Measurements from ENCODE around the gene NALCN. TPM values are rescaled to one million over a fixed set of nuclear protein-coding genes. Genes with fewer than 3 reads are reported as not detected.

NALCN gene
- total and polyA plus RNA-seq, 2 experiments from 2014 or later = 0.50 to 0.87 TPM

GRCh38 chr13:101262306-101262705 lies 154.0 kb downstream of the NALCN start:
- Mint-ChIP-seq H3K9me3 (no peaks in the 10 kb centered on the region), H3K27me3 (ENCODE audit: insufficient read depth, low read depth, poor library complexity) (no peaks in the 10 kb centered on the region), H3K4me1 (no peaks in the 10 kb centered on the region; the same call in 2 of the 3 replicates), H3K4me3 (no peak overlapping the region), H3K36me3 (ENCODE audit: low read depth) (no peaks in the 10 kb centered on the region), H3K27ac (no peak overlapping the region)
- TF ChIP-seq JUNB (IDR thresholded peaks at IDR 0.05; ENCODE audit: unreplicated experiment) = no peak
- TF ChIP-seq ZNF462 (CRISPR knock-in tag; IDR thresholded peaks at IDR 0.05) = no peak
- TF ChIP-seq ETS1 (IDR thresholded peaks at IDR 0.05) = no peak
- no peak for TF ChIP-seq CREB1 (CRISPR knock-in tag; IDR thresholded peaks at IDR 0.05; ENCODE audit: low read depth)
- TF ChIP-seq EZH2phosphoT487 (IDR thresholded peaks at IDR 0.05; ENCODE audit: unreplicated experiment) = no peak
- TF ChIP-seq EZH2 (IDR thresholded peaks at IDR 0.05; ENCODE audit: low read depth, unreplicated experiment) = no peak
- no peak for TF ChIP-seq REST (IDR thresholded peaks at IDR 0.05; ENCODE audit: unreplicated experiment)
- TF ChIP-seq STAT1 (IDR thresholded peaks at IDR 0.05; ENCODE audit: unreplicated experiment) = no peak
- no peak for TF ChIP-seq NANOG (IDR thresholded peaks at IDR 0.05; ENCODE audit: borderline replicate concordance)
- H2AFZ ChIP-seq = no peak overlapping the region
- H3K36me3 ChIP-seq (ENCODE audit: insufficient read depth) = no peaks in the 10 kb centered on the region
- H3K4me3 ChIP-seq = no peak overlapping the region
- no peaks in the 10 kb centered on the region for H4K20me1 ChIP-seq (replicated peaks; ENCODE audit: insufficient read depth)
- H3K27ac ChIP-seq (ENCODE audit: low read depth) = no peak overlapping the region
- DNase-seq (ENCODE audit: low spot score) = no peak
- H3K9me2 ChIP-seq (ENCODE audit: insufficient read depth) = peaks cover 13% of the 10 kb centered on the region
- no peaks in the 10 kb centered on the region for H3F3A ChIP-seq (replicated peaks; ENCODE audit: low read depth)
- no peaks in the 10 kb centered on the region for H3K27me3 ChIP-seq (ENCODE audit: insufficient read depth)
- ATAC-seq = no peak
- H3K4me2 ChIP-seq = no peak overlapping the region
- no peaks in the 10 kb centered on the region for H3K79me2 ChIP-seq (replicated peaks; ENCODE audit: insufficient read depth)
- H3K4me1 ChIP-seq (ENCODE audit: insufficient read depth) = no peaks in the 10 kb centered on the region
